ENCODE measurements around the gene UROD.

The UROD gene

DNA sequence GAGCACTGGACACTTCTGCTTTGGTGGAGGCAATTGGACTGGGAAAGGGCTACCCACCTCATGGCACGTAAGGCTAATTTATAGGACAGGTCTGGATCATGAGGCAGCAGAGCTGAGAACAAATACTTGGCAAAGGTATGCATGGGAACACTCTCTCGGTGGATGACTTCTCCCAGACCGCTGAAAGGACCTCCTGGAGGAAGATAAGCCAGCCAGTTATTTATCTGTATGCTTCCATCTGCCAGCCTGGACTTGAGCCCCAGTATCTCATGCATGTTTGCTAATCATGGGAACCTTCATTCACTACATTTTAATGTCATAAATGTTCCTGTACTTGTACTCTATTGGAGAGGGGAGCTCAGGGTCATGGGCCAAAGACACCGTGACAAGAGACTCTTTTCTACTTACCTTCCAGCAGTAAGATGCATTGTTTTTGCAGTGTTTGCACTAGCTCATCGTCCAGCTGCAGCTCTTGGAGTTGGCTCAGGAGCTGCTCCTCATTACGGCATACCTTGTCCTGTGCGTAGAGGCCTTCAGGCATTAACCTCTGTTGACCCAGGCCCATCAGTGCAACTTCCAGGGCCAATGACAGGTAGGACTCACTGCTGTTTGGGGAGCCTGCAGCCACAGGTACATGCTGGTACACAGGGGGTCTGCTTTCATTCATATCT is 23.7 kb downstream of the UROD start:
- no peaks in the 10 kb centered on the region for H3K9me2 ChIP-seq (replicated peaks; ENCODE audit: insufficient read depth, low read length)
- no peak overlapping the region for H3K4me3 ChIP-seq (ENCODE audit: low read length)
- DNase-seq = no peak
- H3K27ac ChIP-seq (ENCODE audit: low read length) = no peak overlapping the region
- H2AFZ ChIP-seq (ENCODE audit: low read length) = no peak overlapping the region
- H3K4me1 ChIP-seq (ENCODE audit: low read length) = 0 out of 2 replicates have a peak, but pooled peaks cover 4% of the 10 kb centered on the region
- TF ChIP-seq EZH2 (optimal IDR thresholded peaks at IDR 0.05; ENCODE audit: low read depth, low read length) (no peak), EZH2phosphoT487 (IDR thresholded peaks at IDR 0.05; ENCODE audit: low read length) (no peak)
- TF ChIP-seq, protein P1, sequence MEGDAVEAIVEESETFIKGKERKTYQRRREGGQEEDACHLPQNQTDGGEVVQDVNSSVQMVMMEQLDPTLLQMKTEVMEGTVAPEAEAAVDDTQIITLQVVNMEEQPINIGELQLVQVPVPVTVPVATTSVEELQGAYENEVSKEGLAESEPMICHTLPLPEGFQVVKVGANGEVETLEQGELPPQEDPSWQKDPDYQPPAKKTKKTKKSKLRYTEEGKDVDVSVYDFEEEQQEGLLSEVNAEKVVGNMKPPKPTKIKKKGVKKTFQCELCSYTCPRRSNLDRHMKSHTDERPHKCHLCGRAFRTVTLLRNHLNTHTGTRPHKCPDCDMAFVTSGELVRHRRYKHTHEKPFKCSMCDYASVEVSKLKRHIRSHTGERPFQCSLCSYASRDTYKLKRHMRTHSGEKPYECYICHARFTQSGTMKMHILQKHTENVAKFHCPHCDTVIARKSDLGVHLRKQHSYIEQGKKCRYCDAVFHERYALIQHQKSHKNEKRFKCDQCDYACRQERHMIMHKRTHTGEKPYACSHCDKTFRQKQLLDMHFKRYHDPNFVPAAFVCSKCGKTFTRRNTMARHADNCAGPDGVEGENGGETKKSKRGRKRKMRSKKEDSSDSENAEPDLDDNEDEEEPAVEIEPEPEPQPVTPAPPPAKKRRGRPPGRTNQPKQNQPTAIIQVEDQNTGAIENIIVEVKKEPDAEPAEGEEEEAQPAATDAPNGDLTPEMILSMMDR (IDR thresholded peaks at IDR 0.05; ENCODE audit: low read length) = no peak
- H3F3A ChIP-seq (ENCODE audit: insufficient read depth, low read length) = no peaks in the 10 kb centered on the region
- H3K4me2 ChIP-seq (ENCODE audit: low read depth, low read length) = no peak overlapping the region
- no peaks in the 10 kb centered on the region for H3K36me3 ChIP-seq (replicated peaks; ENCODE audit: insufficient read depth, low read length)
- no peaks in the 10 kb centered on the region for H3K9me3 ChIP-seq (replicated peaks; ENCODE audit: insufficient read depth, low read length)
- H3K9ac ChIP-seq (ENCODE audit: low read length) = no peak overlapping the region
- H4K20me1 ChIP-seq (ENCODE audit: insufficient read depth, low read length) = no peaks in the 10 kb centered on the region
- H3K79me2 ChIP-seq (ENCODE audit: low read length) = no peaks in the 10 kb centered on the region
- H3K27me3 ChIP-seq (replicated peaks; ENCODE audit: insufficient read depth, low read length) = no peaks in the 10 kb centered on the region

DNA sequence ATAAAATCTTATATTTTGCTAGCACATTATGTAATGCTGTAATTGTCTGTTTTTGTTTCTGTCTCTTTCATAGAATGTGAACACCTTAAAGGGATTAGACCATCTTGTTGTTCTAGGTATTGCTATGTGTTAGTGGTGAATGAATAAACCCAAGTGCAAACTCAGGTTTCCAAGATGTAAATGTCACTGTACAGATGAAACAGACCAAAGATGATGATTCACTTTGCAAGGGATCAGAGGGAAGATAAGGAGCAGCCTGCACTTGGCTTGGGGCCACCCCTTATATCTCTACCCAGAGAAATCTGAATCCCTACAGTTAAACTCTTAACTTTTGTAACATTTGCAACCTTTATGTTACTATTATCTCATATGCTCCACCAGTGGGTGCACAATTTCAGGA is 25.4 kb downstream of the UROD start:
- no peak overlapping the region for H3K4me3 ChIP-seq (ENCODE audit: low read length)
- H3K9me2 ChIP-seq (replicated peaks; ENCODE audit: insufficient read depth, low read length) = no peaks in the 10 kb centered on the region
- no peaks in the 10 kb centered on the region for H3K9me3 ChIP-seq (replicated peaks; ENCODE audit: insufficient read depth, low read length)
- H3K27ac ChIP-seq (ENCODE audit: low read length) = no peak overlapping the region
- no peaks in the 10 kb centered on the region for H3K36me3 ChIP-seq (replicated peaks; ENCODE audit: insufficient read depth, low read length)
- no peak overlapping the region for H3K9ac ChIP-seq (ENCODE audit: low read length)
- H3K4me1 ChIP-seq (ENCODE audit: low read length) = 0 out of 2 replicates have a peak, but pooled peaks cover 4% of the 10 kb centered on the region
- no peak for DNase-seq
- no peak overlapping the region for H3K4me2 ChIP-seq (ENCODE audit: low read depth, low read length)
- no peak overlapping the region for H2AFZ ChIP-seq (ENCODE audit: low read length)
- H3F3A ChIP-seq (ENCODE audit: insufficient read depth, low read length) = no peaks in the 10 kb centered on the region
- no peaks in the 10 kb centered on the region for H4K20me1 ChIP-seq (ENCODE audit: insufficient read depth, low read length)
- H3K79me2 ChIP-seq (ENCODE audit: low read length) = no peaks in the 10 kb centered on the region
- H3K27me3 ChIP-seq (replicated peaks; ENCODE audit: insufficient read depth, low read length) = no peaks in the 10 kb centered on the region
- TF ChIP-seq EZH2phosphoT487 (IDR thresholded peaks at IDR 0.05; ENCODE audit: low read length) (no peak), EZH2 (optimal IDR thresholded peaks at IDR 0.05; ENCODE audit: low read depth, low read length) (no peak)
- TF ChIP-seq, protein P1 (IDR thresholded peaks at IDR 0.05; ENCODE audit: low read length) = no peak

DNA sequence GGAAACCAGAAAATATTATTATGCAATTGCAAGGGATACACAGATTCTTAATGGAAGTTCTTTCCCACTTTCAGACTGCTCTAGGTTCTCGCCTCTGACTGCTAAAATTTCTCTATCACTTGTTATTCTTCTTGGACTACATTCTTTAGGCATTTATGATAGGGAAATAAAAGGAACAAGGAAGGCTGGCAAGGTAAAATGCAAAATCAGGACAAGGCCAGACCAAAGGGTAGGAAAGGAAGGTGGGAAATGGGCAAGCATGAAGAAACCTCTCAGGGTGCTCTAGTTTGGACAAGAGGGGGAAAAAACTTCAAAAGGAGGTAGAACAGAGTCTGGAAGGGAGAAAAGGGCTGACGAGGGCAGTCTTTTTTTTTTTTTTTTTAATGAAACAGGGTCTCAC is 26.2 kb downstream of the UROD start:
- H4K20me1 ChIP-seq (ENCODE audit: insufficient read depth, low read length) = no peaks in the 10 kb centered on the region
- no peak overlapping the region for H3K9ac ChIP-seq (ENCODE audit: low read length)
- no peaks in the 10 kb centered on the region for H3K9me3 ChIP-seq (replicated peaks; ENCODE audit: insufficient read depth, low read length)
- no peak for TF ChIP-seq EZH2phosphoT487 (IDR thresholded peaks at IDR 0.05; ENCODE audit: low read length)
- TF ChIP-seq, protein P1 (IDR thresholded peaks at IDR 0.05; ENCODE audit: low read length) = no peak
- no peak for TF ChIP-seq EZH2 (optimal IDR thresholded peaks at IDR 0.05; ENCODE audit: low read depth, low read length)
- no peak overlapping the region for H2AFZ ChIP-seq (ENCODE audit: low read length)
- no peak for DNase-seq
- H3K36me3 ChIP-seq (replicated peaks; ENCODE audit: insufficient read depth, low read length) = no peaks in the 10 kb centered on the region
- no peaks in the 10 kb centered on the region for H3K27me3 ChIP-seq (replicated peaks; ENCODE audit: insufficient read depth, low read length)
- H3F3A ChIP-seq (ENCODE audit: insufficient read depth, low read length) = no peaks in the 10 kb centered on the region
- no peak overlapping the region for H3K4me2 ChIP-seq (ENCODE audit: low read depth, low read length)
- no peaks in the 10 kb centered on the region for H3K79me2 ChIP-seq (ENCODE audit: low read length)
- no peak overlapping the region for H3K27ac ChIP-seq (ENCODE audit: low read length)
- H3K4me1 ChIP-seq (ENCODE audit: low read length) = 0 out of 2 replicates have a peak, but pooled peaks cover 4% of the 10 kb centered on the region
- no peaks in the 10 kb centered on the region for H3K9me2 ChIP-seq (replicated peaks; ENCODE audit: insufficient read depth, low read length)
- no peak overlapping the region for H3K4me3 ChIP-seq (ENCODE audit: low read length)

Data from MM.1S (cell line).